Right lobe of liver (tissue), 4 donors: Measurements from ENCODE around the gene KCNQ5.

Experiments used
- CTCF ChIP-seq, 4 donors: fragments of 200-600 bp in 3 of 4; fragments of 450-650 bp in 1 of 4; IDR thresholded peaks; one replicate each; pipeline versions ENCODE4 v1.5.1 to v1.8.0; 2016 to 2022; ENCODE audit warnings: antibody characterized with exemption in 4 of 4, mild to moderate bottlenecking in 2 of 4
- POLR2A ChIP-seq: fragments of 450-650 bp; IDR thresholded peaks from one replicate; pipeline ENCODE4 v1.6.1; 2017; ENCODE audit warnings: antibody characterized with exemption, mild to moderate bottlenecking
- donor health status: DM: no; HTN: no; CAD: no.
- donor health status: DM: no; HTN: no; CAD: no.
- donor health status: DM: no; HTN: yes; CAD: no.

GRCh38 chr6:72757048-72757447 is 135.2 kb downstream of the KCNQ5 start:
- TF ChIP-seq CTCF (IDR thresholded peaks at IDR 0.05) (no peak), POLR2A (no peak)
